Gastroesophageal sphincter (tissue), 4 donors: ENCODE measurements around the gene PKD2L1. TPM values are rescaled to one million over a fixed set of nuclear protein-coding genes. Genes with fewer than 3 reads are reported as not detected.
A peak's percentile ranks its signal among the peaks of the same experiment; 100 is the strongest.

Experiments
- ATAC-seq: fragments of 150-250 bp; one replicate; pipeline ENCODE4 v1.9.1; 2016; ENCODE audit warnings: mild to moderate bottlenecking, moderate library complexity
- H3K27ac ChIP-seq, 4 donors: fragments of 200-600 bp; sonication (generic) in 3 of 4; 1 replicate in 3 of 4; 2 replicates in 1 of 4; pipeline ENCODE4 v1.5.1; 2016 to 2019
- H3K27me3 ChIP-seq: fragments of 200-600 bp; sonication (generic); one replicate; pipeline ENCODE4 v1.5.1; 2019
- H3K36me3 ChIP-seq, 2 donors: fragments of 200-600 bp; sonication (generic); one replicate each; pipeline ENCODE4 v1.5.1; 2019; ENCODE audit warnings: control low read depth in 1 of 2
- H3K4me1 ChIP-seq, 3 donors: fragments of 200-600 bp; sonication (generic); 1 replicate in 2 of 3; 2 replicates in 1 of 3; pipeline ENCODE4 v1.5.1; 2016 to 2019; ENCODE audit warnings: control low read depth in 2 of 3
- H3K4me3 ChIP-seq, 2 donors: fragments of 200-600 bp; sonication (generic); one replicate each; pipeline ENCODE4 v1.5.1; 2019; ENCODE audit warnings: mild to moderate bottlenecking in 1 of 2, moderate library complexity in 1 of 2
- H3K9me3 ChIP-seq, 3 donors: fragments of 200-600 bp; sonication (generic); one replicate each; pipeline ENCODE4 v1.5.1; 2017 to 2019; ENCODE audit warnings: control low read depth in 2 of 3
- EP300 ChIP-seq: sonication (generic); formaldehyde crosslinking; IDR thresholded peaks from one replicate; pipeline ENCODE4 v1.6.1; 2017; ENCODE audit warnings: antibody characterized with exemption, mild to moderate bottlenecking
- POLR2A ChIP-seq, 2 donors: fragments of 450-650 bp; IDR thresholded peaks; one replicate each; pipeline ENCODE4 v1.6.1; 2017; ENCODE audit warnings: antibody characterized with exemption in 2 of 2, mild to moderate bottlenecking in 2 of 2, moderate library complexity in 1 of 2
- POLR2AphosphoS5 ChIP-seq: sonication (generic); formaldehyde crosslinking; IDR thresholded peaks from one replicate; pipeline ENCODE4 v1.6.1; 2017; ENCODE audit warnings: antibody characterized with exemption
- WGBS, 2 donors: methylation state at CpG; one replicate each; pipeline ENCODE4 v1.1.5; 2018; ENCODE audit warnings: low coverage in 1 of 2; 5-methylcytosine and 5-hydroxymethylcytosine counted together
- total RNA-seq, 4 donors: library from RNA; depleted of rRNA; stranded (reverse); fragments of >200 nt; gene quantifications; one replicate each; pipeline ENCODE4 v1.1.0, GENCODE V29; 2016
- TF ChIP-seq, protein P1 (sequence below), 4 experiments: fragments of 200-600 bp in 2 of 4; fragments of 450-650 bp in 2 of 4; sonication (generic) in 1 of 4; IDR thresholded peaks; one replicate each; pipeline ENCODE4 v1.5.1; 2017 to 2019; ENCODE audit warnings: antibody characterized with exemption in 4 of 4, mild to moderate bottlenecking in 2 of 4, moderate library complexity in 2 of 4

Gene PKD2L1
- total RNA-seq, 4 donors from 2014 or later, result not detected

- no peak overlapping the region for H3K4me3 ChIP-seq
- WGBS, 2 donors, result 71 to 73% methylated on average over 6 to 9 of the region's 12 CpGs
- H3K36me3 ChIP-seq, result no peaks in the 10 kb centered on the region
- peaks cover 0 to 4% (median 3%) of the 10 kb centered on the region in 3 donors for H3K4me1 ChIP-seq
- TF ChIP-seq POLR2A (IDR thresholded peaks at IDR 0.05) (no peak), EP300 (no peak), POLR2AphosphoS5 (no peak)
- TF ChIP-seq, protein P1, sequence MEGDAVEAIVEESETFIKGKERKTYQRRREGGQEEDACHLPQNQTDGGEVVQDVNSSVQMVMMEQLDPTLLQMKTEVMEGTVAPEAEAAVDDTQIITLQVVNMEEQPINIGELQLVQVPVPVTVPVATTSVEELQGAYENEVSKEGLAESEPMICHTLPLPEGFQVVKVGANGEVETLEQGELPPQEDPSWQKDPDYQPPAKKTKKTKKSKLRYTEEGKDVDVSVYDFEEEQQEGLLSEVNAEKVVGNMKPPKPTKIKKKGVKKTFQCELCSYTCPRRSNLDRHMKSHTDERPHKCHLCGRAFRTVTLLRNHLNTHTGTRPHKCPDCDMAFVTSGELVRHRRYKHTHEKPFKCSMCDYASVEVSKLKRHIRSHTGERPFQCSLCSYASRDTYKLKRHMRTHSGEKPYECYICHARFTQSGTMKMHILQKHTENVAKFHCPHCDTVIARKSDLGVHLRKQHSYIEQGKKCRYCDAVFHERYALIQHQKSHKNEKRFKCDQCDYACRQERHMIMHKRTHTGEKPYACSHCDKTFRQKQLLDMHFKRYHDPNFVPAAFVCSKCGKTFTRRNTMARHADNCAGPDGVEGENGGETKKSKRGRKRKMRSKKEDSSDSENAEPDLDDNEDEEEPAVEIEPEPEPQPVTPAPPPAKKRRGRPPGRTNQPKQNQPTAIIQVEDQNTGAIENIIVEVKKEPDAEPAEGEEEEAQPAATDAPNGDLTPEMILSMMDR (IDR thresholded peaks at IDR 0.05), result no peak
- H3K27ac ChIP-seq, result peak overlapping the region in 2 of 4 donors; percentile 21 to 27
- H3K27me3 ChIP-seq, result peaks cover 22% of the 10 kb centered on the region
- peak; percentile 62 for ATAC-seq
- no peaks in the 10 kb centered on the region for H3K9me3 ChIP-seq
These were observed 11.2 kb upstream of the PKD2L1 start for GRCh38 chr10:100340948-100341847.

- Histone ChIP-seq H3K9me3 (no peaks in the 10 kb centered on the region), H3K4me1 (no peaks in the 10 kb centered on the region), H3K27ac (no peak overlapping the region), H3K36me3 (no peaks in the 10 kb centered on the region), H3K27me3 (peaks cover 15% of the 10 kb centered on the region), H3K4me3 (no peak overlapping the region)
- WGBS, 2 donors, result 48 to 67% methylated on average over 2 to 3 of the region's 5 CpGs
- TF ChIP-seq POLR2A (IDR thresholded peaks at IDR 0.05), result no peak
- TF ChIP-seq, protein P1 (IDR thresholded peaks at IDR 0.05), result no peak
- TF ChIP-seq EP300, result no peak
- no peak for TF ChIP-seq POLR2AphosphoS5
- ATAC-seq, result no peak
These were observed 9.2 kb upstream of the PKD2L1 start for GRCh38 chr10:100339236-100339635.

DNA sequence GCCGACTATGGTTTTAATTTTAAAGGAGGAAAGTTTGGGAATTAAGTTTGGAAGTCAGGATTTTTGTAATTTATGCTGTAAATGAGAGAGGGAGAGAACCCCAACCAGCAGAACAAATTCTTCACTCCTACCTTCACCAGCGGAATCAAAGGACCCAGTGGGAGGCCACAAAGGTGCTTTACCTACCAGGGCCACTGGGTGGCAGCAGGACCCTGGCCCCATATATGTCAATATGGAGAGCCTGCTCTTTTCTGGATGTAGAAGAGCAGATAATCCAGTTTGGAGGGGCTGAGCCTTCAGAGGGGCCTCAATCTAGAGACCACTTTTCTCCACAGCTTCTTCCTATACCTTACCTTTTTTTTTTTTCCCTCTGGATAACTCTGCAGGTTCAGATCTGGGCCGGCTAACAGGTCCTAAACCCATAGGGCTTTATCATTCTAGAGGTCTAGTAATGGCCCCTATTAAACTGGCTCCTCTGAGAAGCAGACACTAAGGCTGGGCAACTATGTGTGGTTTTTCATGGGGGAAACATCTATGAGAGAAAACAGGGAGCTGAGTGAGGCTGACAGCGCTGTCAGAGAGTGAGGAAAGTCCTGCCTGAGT lies 8.5 kb upstream of the PKD2L1 start:
- no peak overlapping the region for H3K4me3 ChIP-seq
- TF ChIP-seq, protein P1 (IDR thresholded peaks at IDR 0.05), result peak in 3 of 4 experiments; percentile 89 to 92 (median 89)
- TF ChIP-seq EP300, result no peak
- ATAC-seq, result peak; percentile 72
- 28 to 29% methylated on average over 1 to 3 of the region's 4 CpGs for WGBS, 2 donors
- H3K4me1 ChIP-seq, result no peaks in the 10 kb centered on the region
- H3K9me3 ChIP-seq, result no peaks in the 10 kb centered on the region
- no peaks in the 10 kb centered on the region for H3K36me3 ChIP-seq
- peaks cover 22% of the 10 kb centered on the region for H3K27me3 ChIP-seq
- no peak overlapping the region for H3K27ac ChIP-seq

DNA sequence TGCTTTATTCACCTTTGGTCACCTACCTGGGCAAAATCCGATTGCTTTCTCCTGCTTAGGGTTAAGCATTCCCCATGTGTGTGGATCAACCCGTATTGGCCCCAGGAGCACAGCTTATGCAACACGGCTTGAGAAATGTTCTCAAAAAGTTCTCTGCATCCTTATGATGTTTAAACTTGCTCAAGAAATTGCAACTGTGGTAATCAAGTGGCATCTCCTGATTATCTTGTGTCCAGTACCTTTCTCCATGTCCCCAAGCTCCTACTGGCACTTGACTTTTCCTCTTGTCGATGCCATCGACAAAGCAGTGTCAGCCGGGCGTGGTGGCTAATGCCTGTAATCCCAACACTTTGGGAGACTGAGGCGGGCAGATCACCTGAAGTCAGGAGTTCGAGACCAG lies 4.7 kb upstream of the PKD2L1 start:
- no peaks in the 10 kb centered on the region for H3K9me3 ChIP-seq
- WGBS, 2 donors, result 60 to 77% methylated on average over 2 to 4 of the region's 9 CpGs
- no peaks in the 10 kb centered on the region for H3K4me1 ChIP-seq
- TF ChIP-seq POLR2AphosphoS5 (no peak), POLR2A (IDR thresholded peaks at IDR 0.05) (no peak), EP300 (no peak)
- TF ChIP-seq, protein P1 (IDR thresholded peaks at IDR 0.05), result no peak
- H3K27ac ChIP-seq, result no peak overlapping the region
- no peak for ATAC-seq
- peaks cover 52% of the 10 kb centered on the region for H3K27me3 ChIP-seq
- H3K4me3 ChIP-seq, result no peak overlapping the region
- H3K36me3 ChIP-seq, result no peaks in the 10 kb centered on the region
